Right cardiac atrium (tissue), 5 donors: Measurements from ENCODE around the gene NDRG3. TPM values are rescaled to one million over a fixed set of nuclear protein-coding genes. Genes with fewer than 3 reads are reported as not detected.
A peak's percentile ranks its signal among the peaks of the same experiment; 100 is the strongest.

Experiments
- ATAC-seq, 2 donors: fragments of 200-7000 bp; cut with Tn5 transposase; one replicate each; pipeline versions ENCODE4 v1.8.0 to v1.9.1; 2020; ENCODE audit warnings: moderate library complexity in 2 of 2, mild to moderate bottlenecking in 1 of 2
- DNase-seq, 3 donors: peaks; one replicate each; pipeline ENCODE4 v3.0.0-alpha.2; 2020
- H3K27ac ChIP-seq: one replicate; pipeline ENCODE4 v1.5.1; 2013; ENCODE audit warnings: mild to moderate bottlenecking, low read length, control low read depth, moderate library complexity
- H3K27me3 ChIP-seq: one replicate; pipeline ENCODE4 v1.6.1; 2013; ENCODE audit not compliant: control insufficient read depth, insufficient read depth
- H3K4me1 ChIP-seq: one replicate; pipeline ENCODE4 v1.6.1; 2013; ENCODE audit warnings: low read length; ENCODE audit not compliant: control insufficient read depth, insufficient read depth
- H3K4me3 ChIP-seq: one replicate; pipeline ENCODE4 v1.5.1; 2013; ENCODE audit warnings: low read length, control low read depth
- H3K9me3 ChIP-seq: one replicate; pipeline ENCODE4 v1.6.1; 2013; ENCODE audit warnings: low read length; ENCODE audit not compliant: control insufficient read depth
- WGBS: extraction: QIAGEN DNeasy Blood & Tissue Kit; methylation state at CpG from one replicate; pipeline ENCODE4 v1.1.7; 2013; 5-methylcytosine and 5-hydroxymethylcytosine counted together
- intact Hi-C, 4 donors: fragments of 100-400 bp; cut with DNase I; formaldehyde crosslinking; loops; one replicate each; pipeline versions ENCODE4 v1.11.0 to v1.14.0; 2022 to 2023
- polyA plus RNA-seq: library from polyadenylated mRNA; stranded (reverse); fragments of 200-250 nt; gene quantifications from one replicate; pipeline ENCODE4 v1.2.3, GENCODE V29; 2013
- total RNA-seq, 4 donors: library from RNA; stranded (reverse); fragmentation: NEBNext Ultra II Directional; extraction: Animal tissue kit (Norgen Biotek cat#: 25700); gene quantifications; one replicate each; pipeline ENCODE4 v1.2.1, GENCODE V29; 2021
- donor health status: healthy with polysubstance abuse.
- donor health status: DM: no; HTN: yes; CAD: no.
- donor health status: DM: no; HTN: no; CAD: no.
- donor health status: DM: no; HTN: yes; CAD: no; lungs with severe emphysema.
- donor health status: DM: yes; HTN: yes; CAD: no.

Gene NDRG3
- total and polyA plus RNA-seq, 5 donors: 25.5 to 40.7 (median 31.0) TPM

GRCh38 chr20:36670665-36671357 is 75.1 kb downstream of the NDRG3 start:
- WGBS: 94% methylated on average over 3 of the region's 3 CpGs
- Histone ChIP-seq H3K27me3 (no peaks in the 10 kb centered on the region), H3K4me3 (no peak overlapping the region), H3K27ac (no peak overlapping the region), H3K4me1 (no peaks in the 10 kb centered on the region), H3K9me3 (no peaks in the 10 kb centered on the region)
- ATAC-seq (no peak), DNase-seq (no peak)
- intact Hi-C loops: no loop called here

DNA sequence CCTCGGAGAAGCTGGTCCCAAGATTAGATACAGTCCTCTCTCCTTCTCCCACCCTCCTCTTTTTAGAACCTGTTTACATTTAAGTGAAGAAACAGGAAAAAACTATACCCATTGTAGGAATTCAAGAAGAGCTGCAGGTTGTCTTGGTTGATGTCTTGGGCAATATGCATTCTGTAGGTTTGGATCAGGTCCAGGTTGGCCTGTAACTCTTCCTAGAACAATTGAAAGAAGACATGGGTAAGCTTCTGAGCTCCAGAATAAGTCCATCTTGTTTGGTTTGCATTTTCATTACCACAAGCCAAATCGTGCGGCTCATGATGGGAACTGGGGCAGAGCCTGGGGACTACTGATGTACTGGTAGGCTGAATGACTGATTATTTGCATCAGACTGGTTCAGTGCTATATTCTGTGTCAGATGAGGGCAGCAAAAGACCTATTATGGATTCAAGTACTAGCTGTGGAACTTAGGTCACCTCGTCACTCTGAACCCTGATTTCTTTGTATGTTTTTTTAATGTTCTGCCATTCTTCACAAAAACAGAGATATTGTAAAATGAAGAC is 79.6 kb downstream of the NDRG3 start:
- Histone ChIP-seq H3K27ac (no peak overlapping the region), H3K9me3 (no peaks in the 10 kb centered on the region), H3K4me3 (no peak overlapping the region), H3K4me1 (no peaks in the 10 kb centered on the region), H3K27me3 (no peaks in the 10 kb centered on the region)
- intact Hi-C loops: no loop called here
- ATAC-seq (no peak), DNase-seq (no peak)
- 63% methylated on average over 4 of the region's 4 CpGs for WGBS

GRCh38 chr20:36663031-36663430 is 82.9 kb downstream of the NDRG3 start:
- ATAC-seq (no peak), DNase-seq (no peak)
- Histone ChIP-seq H3K27me3 (no peaks in the 10 kb centered on the region), H3K27ac (no peak overlapping the region), H3K4me3 (no peak overlapping the region), H3K4me1 (no peaks in the 10 kb centered on the region), H3K9me3 (no peaks in the 10 kb centered on the region)
- intact Hi-C loops: no loop called here
- 73% methylated on average over 2 of the region's 2 CpGs for WGBS

- no peak for DNase-seq
- Histone ChIP-seq H3K4me3 (no peak overlapping the region), H3K27ac (no peak overlapping the region), H3K27me3 (no peaks in the 10 kb centered on the region), H3K9me3 (no peaks in the 10 kb centered on the region), H3K4me1 (no peaks in the 10 kb centered on the region)
- intact Hi-C loops: no loop called here
- no peak for ATAC-seq
- 78% methylated on average over 3 of the region's 3 CpGs for WGBS
These were observed 87.6 kb downstream of the NDRG3 start for GRCh38 chr20:36658300-36658699.

GRCh38 chr20:36656733-36657132 is 89.2 kb downstream of the NDRG3 start:
- Histone ChIP-seq H3K27ac (no peak overlapping the region), H3K4me1 (no peaks in the 10 kb centered on the region), H3K27me3 (no peaks in the 10 kb centered on the region), H3K9me3 (no peaks in the 10 kb centered on the region), H3K4me3 (no peak overlapping the region)
- ATAC-seq (no peak), DNase-seq (no peak)
- intact Hi-C loops: no loop called here
- WGBS: 59% methylated on average over 4 of the region's 4 CpGs

GRCh38 chr20:36655004-36655403 is 90.9 kb downstream of the NDRG3 start:
- Histone ChIP-seq H3K4me1 (no peaks in the 10 kb centered on the region), H3K9me3 (no peaks in the 10 kb centered on the region), H3K27ac (no peak overlapping the region), H3K4me3 (no peak overlapping the region), H3K27me3 (no peaks in the 10 kb centered on the region)
- WGBS: 87% methylated on average over 3 of the region's 3 CpGs
- ATAC-seq (no peak), DNase-seq (no peak)
- intact Hi-C loops: no loop called here

GRCh38 chr20:36654506-36654905 is 91.4 kb downstream of the NDRG3 start:
- Histone ChIP-seq H3K27ac (no peak overlapping the region), H3K4me3 (no peak overlapping the region), H3K27me3 (no peaks in the 10 kb centered on the region), H3K9me3 (no peaks in the 10 kb centered on the region), H3K4me1 (no peaks in the 10 kb centered on the region)
- intact Hi-C loops: no loop called here
- WGBS: 96% methylated on average over 8 of the region's 8 CpGs
- DNase-seq: no peak
- ATAC-seq: no peak

GRCh38 chr20:36653456-36653855 is 92.4 kb downstream of the NDRG3 start:
- Histone ChIP-seq H3K9me3 (no peaks in the 10 kb centered on the region), H3K4me1 (no peaks in the 10 kb centered on the region), H3K27ac (no peak overlapping the region), H3K4me3 (no peak overlapping the region), H3K27me3 (no peaks in the 10 kb centered on the region)
- 94% methylated on average over 9 of the region's 9 CpGs for WGBS
- ATAC-seq (no peak), DNase-seq (no peak)
- intact Hi-C loops: no loop called here

GRCh38 chr20:36647196-36648121 is 98.4 kb downstream of the NDRG3 start:
- Histone ChIP-seq H3K9me3 (no peaks in the 10 kb centered on the region), H3K4me3 (no peak overlapping the region), H3K27me3 (no peaks in the 10 kb centered on the region), H3K4me1 (no peaks in the 10 kb centered on the region), H3K27ac (no peak overlapping the region)
- intact Hi-C loops: no loop called here
- DNase-seq (no peak), ATAC-seq (no peak)
- WGBS: 68% methylated on average over 8 of the region's 8 CpGs

GRCh38 chr20:36646678-36647077 is 99.2 kb downstream of the NDRG3 start:
- WGBS: 91% methylated on average over 3 of the region's 3 CpGs
- Histone ChIP-seq H3K9me3 (no peaks in the 10 kb centered on the region), H3K27ac (no peak overlapping the region), H3K4me3 (no peak overlapping the region), H3K4me1 (no peaks in the 10 kb centered on the region), H3K27me3 (no peaks in the 10 kb centered on the region)
- intact Hi-C loops: no loop called here
- DNase-seq: no peak
- ATAC-seq: no peak

- 36% methylated on average over 9 of the region's 9 CpGs for WGBS
- H3K9me3 ChIP-seq: no peaks in the 10 kb centered on the region
- no peaks in the 10 kb centered on the region for H3K27me3 ChIP-seq
- peaks cover 1% of the 10 kb centered on the region for H3K4me1 ChIP-seq
- intact Hi-C loops: no loop called here
- H3K27ac ChIP-seq: no peak within 1 kb of the TSS
- no peak within 1 kb of the TSS for H3K4me3 ChIP-seq
- DNase-seq (no peak), ATAC-seq (peak; percentile 17 to 29)
These were observed 99.9 kb downstream of the NDRG3 start, which contains the start of gene SLA2 for GRCh38 chr20:36645998-36646397. Gene SLA2, minus strand, starts transcription at chr20:36646196. Its CDS starts 4,861 bp downstream, at chr20:36641335.
